Activated T-cell treated with anti-CD3 and anti-CD28 coated beads, Interleukin-2, amount 50 U/mL, for 4 hours (primary cell): ENCODE data around the gene CTTN. TPM values are rescaled to one million over a fixed set of nuclear protein-coding genes. Genes with fewer than 3 reads are reported as not detected.

Experiments used
- ATAC-seq, 2 donors: fragments of 200-7000 bp; cut with Tn5 transposase; one replicate each; pipeline ENCODE4 v1.10.0; 2021
- DNase-seq: peaks from one replicate; pipeline ENCODE4 v3.0.0-alpha.2; 2020
- H3K27me3 Mint-ChIP-seq: one replicate; pipeline ENCODE4 v1.8.0; 2021; ENCODE audit warnings: low read depth, mixed read lengths
- H3K36me3 Mint-ChIP-seq: one replicate; pipeline ENCODE4 v1.8.0; 2022; ENCODE audit warnings: mixed read lengths; ENCODE audit not compliant: insufficient read depth
- H3K4me1 Mint-ChIP-seq: one replicate; pipeline ENCODE4 v1.8.0; 2021; ENCODE audit warnings: low read depth, mixed read lengths
- H3K4me3 Mint-ChIP-seq: one replicate; pipeline ENCODE4 v1.8.0; 2021; ENCODE audit warnings: mild to moderate bottlenecking, moderate library complexity, mixed read lengths
- H3K9me3 Mint-ChIP-seq: one replicate; pipeline ENCODE4 v1.8.0; 2021; ENCODE audit warnings: mixed read lengths
- total RNA-seq, 3 donors: library from RNA; stranded (reverse); gene quantifications; one replicate each; pipeline ENCODE4 v1.2.1, GENCODE V29; 2021

CTTN gene
- 10 to 100 TPM; 56.5 to 59.1 (median 57.5) TPM for total RNA-seq

GRCh38 chr11:70397983-70398833 is at the start of gene CTTN:
Gene CTTN (plus strand): TSS chr11:70398529. CDS start chr11:70407298, 8,769 bp downstream.
- peaks cover 2% of the 10 kb centered on the region for H3K36me3 Mint-ChIP-seq
- peak; percentile 62 for DNase-seq

GRCh38 chr11:70348608-70349007 is 49.7 kb upstream of the CTTN start:
- peaks cover 5% of the 10 kb centered on the region for H3K4me1 Mint-ChIP-seq
- DNase-seq (no peak), ATAC-seq (no peak)
- no peaks in the 10 kb centered on the region for H3K27me3 Mint-ChIP-seq
- peaks cover 42% of the 10 kb centered on the region for H3K36me3 Mint-ChIP-seq
- H3K4me3 Mint-ChIP-seq, result no peak overlapping the region
- no peaks in the 10 kb centered on the region for H3K9me3 Mint-ChIP-seq

More at GRCh38 chr11:70397983-70398833, at the start of gene CTTN:
- peak; percentile 78 to 79 for ATAC-seq
- Mint-ChIP-seq H3K4me3 (peak within 1 kb of the TSS; percentile 93), H3K27me3 (peaks cover 29% of the 10 kb centered on the region), H3K4me1 (peaks cover 20% of the 10 kb centered on the region), H3K9me3 (no peaks in the 10 kb centered on the region)

- Mint-ChIP-seq H3K27me3 (no peaks in the 10 kb centered on the region), H3K4me1 (peaks cover 5% of the 10 kb centered on the region), H3K36me3 (peaks cover 45% of the 10 kb centered on the region), H3K4me3 (no peak overlapping the region), H3K9me3 (no peaks in the 10 kb centered on the region)
- no peak for DNase-seq
- ATAC-seq, result no peak
These were observed 46.7 kb upstream of the CTTN start for GRCh38 chr11:70351646-70352045.

GRCh38 chr11:70352100-70352499 is 46.2 kb upstream of the CTTN start:
- ATAC-seq, result no peak
- peaks cover 45% of the 10 kb centered on the region for H3K36me3 Mint-ChIP-seq
- H3K9me3 Mint-ChIP-seq, result no peaks in the 10 kb centered on the region
- DNase-seq, result no peak
- peaks cover 5% of the 10 kb centered on the region for H3K4me1 Mint-ChIP-seq
- no peak overlapping the region for H3K4me3 Mint-ChIP-seq
- H3K27me3 Mint-ChIP-seq, result no peaks in the 10 kb centered on the region

- peaks cover 5% of the 10 kb centered on the region for H3K4me1 Mint-ChIP-seq
- H3K4me3 Mint-ChIP-seq, result no peak overlapping the region
- no peak for DNase-seq
- ATAC-seq, result no peak
- H3K27me3 Mint-ChIP-seq, result no peaks in the 10 kb centered on the region
- H3K9me3 Mint-ChIP-seq, result no peaks in the 10 kb centered on the region
- H3K36me3 Mint-ChIP-seq, result peaks cover 42% of the 10 kb centered on the region
These were observed 45.7 kb upstream of the CTTN start for GRCh38 chr11:70352601-70353000.

GRCh38 chr11:70353329-70353728 is 45.0 kb upstream of the CTTN start:
- Mint-ChIP-seq H3K4me3 (no peak overlapping the region), H3K27me3 (no peaks in the 10 kb centered on the region), H3K9me3 (no peaks in the 10 kb centered on the region), H3K4me1 (peaks cover 5% of the 10 kb centered on the region), H3K36me3 (peaks cover 44% of the 10 kb centered on the region)
- ATAC-seq (no peak), DNase-seq (no peak)

- Mint-ChIP-seq H3K9me3 (no peaks in the 10 kb centered on the region), H3K27me3 (no peaks in the 10 kb centered on the region), H3K36me3 (peaks cover 44% of the 10 kb centered on the region), H3K4me3 (no peak overlapping the region), H3K4me1 (peaks cover 5% of the 10 kb centered on the region)
- ATAC-seq (no peak), DNase-seq (no peak)
These were observed 44.3 kb upstream of the CTTN start for GRCh38 chr11:70353900-70354568.

GRCh38 chr11:70354629-70355028 is 43.7 kb upstream of the CTTN start:
- ATAC-seq (no peak), DNase-seq (no peak)
- Mint-ChIP-seq H3K36me3 (peaks cover 47% of the 10 kb centered on the region), H3K4me1 (peaks cover 5% of the 10 kb centered on the region), H3K9me3 (no peaks in the 10 kb centered on the region), H3K4me3 (no peak overlapping the region), H3K27me3 (no peaks in the 10 kb centered on the region)

GRCh38 chr11:70358753-70359152 is 39.6 kb upstream of the CTTN start:
- Mint-ChIP-seq H3K4me3 (no peak overlapping the region), H3K4me1 (no peaks in the 10 kb centered on the region), H3K27me3 (no peaks in the 10 kb centered on the region), H3K9me3 (no peaks in the 10 kb centered on the region), H3K36me3 (peaks cover 49% of the 10 kb centered on the region)
- no peak for DNase-seq
- no peak for ATAC-seq

- Mint-ChIP-seq H3K27me3 (no peaks in the 10 kb centered on the region), H3K4me1 (peaks cover 7% of the 10 kb centered on the region), H3K36me3 (peaks cover 45% of the 10 kb centered on the region), H3K9me3 (no peaks in the 10 kb centered on the region), H3K4me3 (no peak overlapping the region)
- ATAC-seq (no peak), DNase-seq (no peak)
These were observed 38.7 kb upstream of the CTTN start for GRCh38 chr11:70359451-70360205.

GRCh38 chr11:70360211-70360610 is 38.1 kb upstream of the CTTN start:
- ATAC-seq, result no peak
- H3K4me3 Mint-ChIP-seq, result no peak overlapping the region
- DNase-seq, result no peak
- no peaks in the 10 kb centered on the region for H3K27me3 Mint-ChIP-seq
- H3K9me3 Mint-ChIP-seq, result no peaks in the 10 kb centered on the region
- H3K36me3 Mint-ChIP-seq, result peaks cover 44% of the 10 kb centered on the region
- peaks cover 13% of the 10 kb centered on the region for H3K4me1 Mint-ChIP-seq

GRCh38 chr11:70364178-70364577 is 34.2 kb upstream of the CTTN start:
- H3K4me3 Mint-ChIP-seq, result no peak overlapping the region
- DNase-seq (no peak), ATAC-seq (no peak)
- H3K27me3 Mint-ChIP-seq, result no peaks in the 10 kb centered on the region
- peaks cover 27% of the 10 kb centered on the region for H3K36me3 Mint-ChIP-seq
- no peaks in the 10 kb centered on the region for H3K9me3 Mint-ChIP-seq
- H3K4me1 Mint-ChIP-seq, result peaks cover 30% of the 10 kb centered on the region

- H3K36me3 Mint-ChIP-seq, result peaks cover 25% of the 10 kb centered on the region
- H3K4me1 Mint-ChIP-seq, result peaks cover 30% of the 10 kb centered on the region
- ATAC-seq (peak; percentile 96 to 98), DNase-seq (peak; percentile 60)
- H3K9me3 Mint-ChIP-seq, result no peaks in the 10 kb centered on the region
- no peaks in the 10 kb centered on the region for H3K27me3 Mint-ChIP-seq
- peak overlapping the region; percentile 66 for H3K4me3 Mint-ChIP-seq
These were observed 33.4 kb upstream of the CTTN start for GRCh38 chr11:70364745-70365543.

GRCh38 chr11:70365544-70365927 is 32.8 kb upstream of the CTTN start:
- ATAC-seq (peak in 1 of 2 donors; percentile 6), DNase-seq (no peak)
- H3K4me1 Mint-ChIP-seq, result peaks cover 30% of the 10 kb centered on the region
- no peaks in the 10 kb centered on the region for H3K9me3 Mint-ChIP-seq
- peak overlapping the region; percentile 66 for H3K4me3 Mint-ChIP-seq
- H3K27me3 Mint-ChIP-seq, result no peaks in the 10 kb centered on the region
- H3K36me3 Mint-ChIP-seq, result peaks cover 27% of the 10 kb centered on the region
